Measurements from ENCODE around the gene CTDSP1.

The CTDSP1 gene

DNA sequence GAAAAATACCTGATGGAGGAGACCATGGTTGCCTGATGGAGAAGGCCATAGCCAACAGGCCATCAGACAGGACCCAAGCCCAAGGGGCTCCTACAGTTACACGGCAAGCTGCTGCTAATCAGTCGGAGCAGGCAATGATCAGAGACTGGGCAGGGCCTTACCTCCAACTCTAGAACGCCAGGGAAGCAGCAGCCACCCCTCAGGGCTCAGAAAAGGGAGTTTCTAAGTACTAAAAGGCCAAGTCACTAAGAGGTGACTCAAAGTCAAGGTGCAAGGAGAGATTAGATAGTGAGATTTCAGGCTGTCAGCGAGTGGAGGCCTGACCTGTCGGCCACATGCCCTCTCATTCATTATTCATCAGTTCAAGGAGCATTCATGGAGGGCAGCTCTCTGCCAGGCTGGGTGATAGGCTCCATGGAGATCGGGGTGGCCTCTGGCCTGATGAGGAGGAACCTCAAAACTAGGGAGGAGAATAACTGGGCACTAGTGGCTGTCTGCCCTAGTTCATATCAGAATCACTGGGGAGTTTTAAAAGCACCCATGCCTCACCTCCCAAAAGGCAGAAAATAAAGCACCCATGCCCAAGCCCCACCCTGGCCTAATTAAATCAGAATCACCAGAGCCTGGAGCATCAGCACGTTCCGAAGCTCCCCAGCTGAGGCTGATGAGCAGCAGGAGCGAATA lies 22.9 kb downstream of the CTDSP1 start:
- no peak for DNase-seq (ENCODE audit: low read depth in 1 of 2, low spot score in 1 of 2)

- DNase-seq (ENCODE audit: low read depth in 1 of 2, low spot score in 1 of 2), result no peak
Measured at GRCh38 chr2:218423584-218423983, 23.9 kb downstream of the CTDSP1 start.

GRCh38 chr2:218425531-218425930 lies 25.9 kb downstream of the CTDSP1 start:
- DNase-seq (ENCODE audit: low read depth in 1 of 2, low spot score in 1 of 2), result no peak

GRCh38 chr2:218427741-218428140 lies 28.1 kb downstream of the CTDSP1 start:
- no peak for DNase-seq (ENCODE audit: low read depth in 1 of 2, low spot score in 1 of 2)

GRCh38 chr2:218428846-218429558 lies 29.3 kb downstream of the CTDSP1 start:
- DNase-seq (ENCODE audit: low read depth in 1 of 2, low spot score in 1 of 2), result no peak

- no peak for DNase-seq (ENCODE audit: low read depth in 1 of 2, low spot score in 1 of 2)
Measured at GRCh38 chr2:218429911-218430692, 30.4 kb downstream of the CTDSP1 start.

DNA sequence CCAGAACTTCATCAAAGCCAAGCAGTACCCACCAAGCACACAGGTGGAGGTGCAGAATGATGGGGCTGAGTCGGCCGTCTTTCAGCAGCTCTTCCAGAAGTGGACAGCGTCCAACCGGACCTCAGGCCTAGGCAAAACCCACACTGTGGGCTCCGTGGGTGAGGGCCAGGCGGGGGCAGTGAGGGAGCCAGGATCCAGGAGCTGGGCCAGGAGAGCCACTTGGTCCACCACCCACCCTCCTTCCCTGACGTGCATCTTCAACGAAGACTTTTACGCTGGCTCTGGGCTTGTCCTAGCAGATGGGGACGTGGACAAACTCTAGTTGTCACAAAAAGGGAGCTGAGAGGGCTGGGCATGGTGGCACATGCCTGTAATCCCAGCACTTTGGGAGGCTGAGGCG lies 31.1 kb downstream of the CTDSP1 start:
- DNase-seq (ENCODE audit: low read depth in 1 of 2, low spot score in 1 of 2), result no peak

DNA sequence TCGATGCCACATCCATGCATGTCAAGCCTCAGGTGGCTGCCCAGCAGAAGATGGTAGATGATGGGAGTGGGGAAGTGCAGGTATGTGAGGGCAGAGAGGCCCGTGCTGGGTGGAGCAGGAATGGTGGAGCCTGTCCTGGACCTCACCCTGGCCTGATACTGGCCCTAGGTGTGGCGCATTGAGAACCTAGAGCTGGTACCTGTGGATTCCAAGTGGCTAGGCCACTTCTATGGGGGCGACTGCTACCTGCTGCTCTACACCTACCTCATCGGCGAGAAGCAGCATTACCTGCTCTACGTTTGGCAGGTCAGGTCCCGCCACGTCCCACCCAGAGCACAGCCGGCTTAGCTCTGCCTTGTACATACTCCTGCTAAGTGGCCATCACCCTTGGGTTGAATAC lies 32.2 kb downstream of the CTDSP1 start:
- no peak for DNase-seq (ENCODE audit: low read depth in 1 of 2, low spot score in 1 of 2)

DNA sequence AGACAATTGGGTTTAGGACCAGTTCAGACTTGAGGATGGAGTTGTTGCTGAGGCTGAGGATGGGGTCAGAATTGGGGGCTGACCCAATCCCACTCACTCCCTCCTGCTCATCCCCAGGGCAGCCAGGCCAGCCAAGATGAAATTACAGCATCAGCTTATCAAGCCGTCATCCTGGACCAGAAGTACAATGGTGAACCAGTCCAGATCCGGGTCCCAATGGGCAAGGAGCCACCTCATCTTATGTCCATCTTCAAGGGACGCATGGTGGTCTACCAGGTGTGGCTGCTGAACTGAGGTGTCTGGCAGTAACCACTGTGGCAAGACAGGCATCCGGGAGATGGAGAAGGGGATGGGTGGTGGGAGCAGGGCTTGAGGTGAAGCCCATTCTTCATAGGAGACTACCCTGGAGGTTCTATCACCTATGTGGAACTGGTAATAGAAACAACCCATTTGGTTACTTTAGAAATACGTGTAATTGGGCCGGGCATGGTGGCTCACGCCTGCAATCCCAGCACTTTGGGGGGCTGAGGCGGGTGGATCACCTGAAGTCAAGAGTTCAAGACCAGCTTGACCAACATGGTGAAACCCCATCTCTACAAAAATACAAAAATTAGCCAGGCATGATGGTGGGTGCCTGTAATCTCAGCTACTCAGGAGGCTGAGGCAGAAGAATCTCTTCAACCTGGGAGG lies 33.2 kb downstream of the CTDSP1 start:
- DNase-seq (ENCODE audit: low read depth in 1 of 2, low spot score in 1 of 2), result no peak

DNA sequence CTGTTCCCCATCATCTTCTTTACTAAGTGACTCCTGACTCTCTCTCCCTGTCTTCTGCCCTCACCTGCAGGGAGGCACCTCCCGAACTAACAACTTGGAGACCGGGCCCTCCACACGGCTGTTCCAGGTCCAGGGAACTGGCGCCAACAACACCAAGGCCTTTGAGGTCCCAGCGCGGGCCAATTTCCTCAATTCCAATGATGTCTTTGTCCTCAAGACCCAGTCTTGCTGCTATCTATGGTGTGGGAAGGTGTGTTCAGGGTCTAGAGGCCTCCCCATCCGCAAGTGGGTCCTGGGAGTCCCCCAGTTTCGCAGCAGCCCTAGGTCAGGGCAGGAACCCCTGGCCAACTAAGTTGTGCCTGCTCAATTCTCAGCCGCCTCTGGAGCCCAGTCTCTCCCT lies 34.8 kb downstream of the CTDSP1 start:
- DNase-seq (ENCODE audit: low read depth in 1 of 2, low spot score in 1 of 2), result no peak

DNA sequence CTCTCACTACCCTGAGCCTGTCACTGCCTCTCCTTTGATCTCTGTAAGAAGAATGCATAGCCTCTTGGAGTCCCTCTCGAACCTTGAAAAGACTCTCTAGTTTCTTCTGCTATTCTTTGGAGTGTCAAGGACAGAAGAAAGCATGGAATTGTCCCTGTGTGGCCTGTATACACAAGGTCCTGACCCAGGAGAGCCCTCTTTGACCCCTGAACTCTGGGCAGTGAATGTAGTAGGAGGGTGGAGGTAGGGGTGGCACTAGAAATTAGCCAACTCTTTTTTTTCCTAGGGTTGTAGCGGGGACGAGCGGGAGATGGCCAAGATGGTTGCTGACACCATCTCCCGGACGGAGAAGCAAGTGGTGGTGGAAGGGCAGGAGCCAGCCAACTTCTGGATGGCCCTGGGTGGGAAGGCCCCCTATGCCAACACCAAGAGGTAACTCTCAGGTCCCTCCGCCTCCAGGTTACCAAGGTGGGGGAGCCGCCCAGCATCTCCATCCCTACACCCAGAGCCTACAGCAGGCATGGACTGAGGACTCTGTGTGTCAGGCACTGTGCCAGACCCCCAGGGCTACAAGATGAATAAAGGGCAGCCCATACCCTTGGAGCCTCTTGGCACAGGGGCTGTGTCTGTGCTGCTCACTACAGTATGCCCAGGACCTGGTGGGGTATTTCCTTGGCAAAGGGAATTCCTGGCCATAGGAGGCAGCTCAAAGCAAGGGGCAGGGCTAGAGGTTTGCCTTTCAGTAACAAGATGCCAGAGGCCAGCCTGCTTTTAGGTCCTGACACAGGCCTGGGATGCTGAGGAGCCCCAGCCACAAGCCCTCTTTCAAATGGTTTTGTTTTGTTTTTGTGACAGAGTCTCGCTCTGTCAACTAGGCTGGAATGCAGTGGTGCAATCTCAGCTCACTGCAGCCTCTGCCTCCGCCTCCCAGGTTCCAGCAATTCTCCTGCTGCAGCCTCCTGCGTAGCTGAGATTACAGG lies 35.6 kb downstream of the CTDSP1 start:
- DNase-seq (ENCODE audit: low read depth in 1 of 2, low spot score in 1 of 2), result no peak

DNA sequence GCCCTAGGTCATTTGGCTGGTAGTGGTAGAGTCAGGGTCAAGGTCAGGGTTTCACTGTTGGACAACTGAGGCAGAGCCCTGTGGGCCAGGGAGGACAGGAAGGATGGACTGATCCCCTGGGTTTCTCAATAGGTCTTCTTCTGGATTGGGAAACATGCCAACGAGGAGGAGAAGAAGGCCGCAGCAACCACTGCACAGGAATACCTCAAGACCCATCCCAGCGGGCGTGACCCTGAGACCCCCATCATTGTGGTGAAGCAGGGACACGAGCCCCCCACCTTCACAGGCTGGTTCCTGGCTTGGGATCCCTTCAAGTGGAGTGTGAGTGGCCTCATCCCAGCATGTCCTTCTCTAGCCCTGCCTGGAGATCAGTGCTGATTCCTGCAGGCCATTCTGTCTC lies 37.3 kb downstream of the CTDSP1 start:
- DNase-seq (ENCODE audit: low read depth in 1 of 2, low spot score in 1 of 2), result no peak

- no peak for DNase-seq (ENCODE audit: low read depth in 1 of 2, low spot score in 1 of 2)
Measured at GRCh38 chr2:218437969-218438368, 38.3 kb downstream of the CTDSP1 start.

- DNase-seq (ENCODE audit: low read depth in 1 of 2, low spot score in 1 of 2), result no peak
Measured at GRCh38 chr2:218438596-218438995, 38.9 kb downstream of the CTDSP1 start.

- DNase-seq (ENCODE audit: low read depth in 1 of 2, low spot score in 1 of 2), result no peak
Measured at GRCh38 chr2:218444692-218445357, 45.2 kb downstream of the CTDSP1 start.

DNA sequence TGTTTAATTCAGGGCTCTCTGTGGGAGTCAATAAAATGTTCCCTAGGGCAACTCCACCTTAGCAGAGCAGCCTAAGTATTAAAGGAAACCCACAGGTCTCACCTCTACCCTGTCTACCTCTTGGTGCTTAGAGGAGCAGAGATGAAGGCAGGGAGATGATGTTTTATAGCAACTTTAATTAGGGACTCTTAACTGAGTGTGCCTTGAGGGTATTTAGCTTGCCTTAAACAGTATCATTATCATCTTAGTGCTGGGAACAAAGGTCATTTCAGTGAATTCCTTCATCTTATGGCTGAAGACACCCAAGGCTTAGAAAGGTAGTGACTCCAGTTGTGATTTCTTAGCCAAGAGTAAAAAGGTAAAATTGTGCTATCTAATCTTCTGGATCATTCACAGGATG lies 45.9 kb downstream of the CTDSP1 start:
- no peak for DNase-seq (ENCODE audit: low read depth in 1 of 2, low spot score in 1 of 2)

- no peak for DNase-seq (ENCODE audit: low read depth in 1 of 2, low spot score in 1 of 2)
Measured at GRCh38 chr2:218446547-218446946, 46.9 kb downstream of the CTDSP1 start.

GRCh38 chr2:218447072-218447471 lies 47.4 kb downstream of the CTDSP1 start:
- no peak for DNase-seq (ENCODE audit: low read depth in 1 of 2, low spot score in 1 of 2)

GRCh38 chr2:218448934-218449333 lies 49.3 kb downstream of the CTDSP1 start:
- DNase-seq (ENCODE audit: low read depth in 1 of 2, low spot score in 1 of 2), result no peak

GRCh38 chr2:218452079-218452478 lies 52.4 kb downstream of the CTDSP1 start:
- no peak for DNase-seq (ENCODE audit: low read depth in 1 of 2, low spot score in 1 of 2)

All from stimulated activated CD4-positive, alpha-beta T cell treated with anti-CD3 and anti-CD28 coated beads, Interleukin-15, amount 100 ng/mL, for 1 hour (primary cell).